ENCODE data around the gene RASAL3. TPM values are rescaled to one million over a fixed set of nuclear protein-coding genes. Genes with fewer than 3 reads are reported as not detected.

RASAL3 gene
- total RNA-seq, 1 experiment from 2014 or later, result 0.10 TPM

GRCh38 chr19:15455996-15456395, 8.3 kb downstream of the RASAL3 start:
- Histone ChIP-seq H3K4me1 (ENCODE audit: control insufficient read depth, insufficient read depth, low read length) (no peaks in the 10 kb centered on the region), H3K4me3 (ENCODE audit: low read depth in 2 of 2, low read length in 2 of 2) (no peak overlapping the region), H3K27ac (ENCODE audit: low read length) (no peak overlapping the region), H3K9me3 (ENCODE audit: control insufficient read depth, insufficient read depth, low read depth, low read length) (no peaks in the 10 kb centered on the region), H3K27me3 (ENCODE audit: control insufficient read depth, insufficient read depth, low read length) (no peaks in the 10 kb centered on the region), H3K36me3 (ENCODE audit: control insufficient read depth, insufficient read depth, low read length) (no peaks in the 10 kb centered on the region)
- intact Hi-C loops (cut with micrococcal nuclease; ENCODE audit: unreplicated experiment), result no loop called here
- ATAC-seq (no peak), DNase-seq (ENCODE audit: low read depth, low spot score) (no peak)
- ChIA-PET POLR2A (no interaction called here), CTCF (no interaction called here)
- TF ChIP-seq, protein P1, sequence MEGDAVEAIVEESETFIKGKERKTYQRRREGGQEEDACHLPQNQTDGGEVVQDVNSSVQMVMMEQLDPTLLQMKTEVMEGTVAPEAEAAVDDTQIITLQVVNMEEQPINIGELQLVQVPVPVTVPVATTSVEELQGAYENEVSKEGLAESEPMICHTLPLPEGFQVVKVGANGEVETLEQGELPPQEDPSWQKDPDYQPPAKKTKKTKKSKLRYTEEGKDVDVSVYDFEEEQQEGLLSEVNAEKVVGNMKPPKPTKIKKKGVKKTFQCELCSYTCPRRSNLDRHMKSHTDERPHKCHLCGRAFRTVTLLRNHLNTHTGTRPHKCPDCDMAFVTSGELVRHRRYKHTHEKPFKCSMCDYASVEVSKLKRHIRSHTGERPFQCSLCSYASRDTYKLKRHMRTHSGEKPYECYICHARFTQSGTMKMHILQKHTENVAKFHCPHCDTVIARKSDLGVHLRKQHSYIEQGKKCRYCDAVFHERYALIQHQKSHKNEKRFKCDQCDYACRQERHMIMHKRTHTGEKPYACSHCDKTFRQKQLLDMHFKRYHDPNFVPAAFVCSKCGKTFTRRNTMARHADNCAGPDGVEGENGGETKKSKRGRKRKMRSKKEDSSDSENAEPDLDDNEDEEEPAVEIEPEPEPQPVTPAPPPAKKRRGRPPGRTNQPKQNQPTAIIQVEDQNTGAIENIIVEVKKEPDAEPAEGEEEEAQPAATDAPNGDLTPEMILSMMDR (IDR thresholded peaks at IDR 0.05), result no peak
- TF ChIP-seq TCF7L2 (IDR thresholded peaks at IDR 0.05; ENCODE audit: low read depth, low read length), result no peak
- no peak for TF ChIP-seq SIN3A (IDR thresholded peaks at IDR 0.05; ENCODE audit: borderline replicate concordance, insufficient read depth, low read depth, low read length)
- TF ChIP-seq REST (IDR thresholded peaks at IDR 0.05; ENCODE audit: insufficient read depth in 1 of 2, low read depth in 2 of 2, low read length in 1 of 2), result no peak
- no peak for TF ChIP-seq POLR2AphosphoS5 (IDR thresholded peaks at IDR 0.05; ENCODE audit: low read depth, low read length)
- no TSS peak for BruUV-seq (replicated peaks)
- in situ Hi-C loops (cut with HindIII; ENCODE audit: low pct_unique_long_range_greater_than_20kb, low sequenced_read_pairs), result no loop called here

DNA sequence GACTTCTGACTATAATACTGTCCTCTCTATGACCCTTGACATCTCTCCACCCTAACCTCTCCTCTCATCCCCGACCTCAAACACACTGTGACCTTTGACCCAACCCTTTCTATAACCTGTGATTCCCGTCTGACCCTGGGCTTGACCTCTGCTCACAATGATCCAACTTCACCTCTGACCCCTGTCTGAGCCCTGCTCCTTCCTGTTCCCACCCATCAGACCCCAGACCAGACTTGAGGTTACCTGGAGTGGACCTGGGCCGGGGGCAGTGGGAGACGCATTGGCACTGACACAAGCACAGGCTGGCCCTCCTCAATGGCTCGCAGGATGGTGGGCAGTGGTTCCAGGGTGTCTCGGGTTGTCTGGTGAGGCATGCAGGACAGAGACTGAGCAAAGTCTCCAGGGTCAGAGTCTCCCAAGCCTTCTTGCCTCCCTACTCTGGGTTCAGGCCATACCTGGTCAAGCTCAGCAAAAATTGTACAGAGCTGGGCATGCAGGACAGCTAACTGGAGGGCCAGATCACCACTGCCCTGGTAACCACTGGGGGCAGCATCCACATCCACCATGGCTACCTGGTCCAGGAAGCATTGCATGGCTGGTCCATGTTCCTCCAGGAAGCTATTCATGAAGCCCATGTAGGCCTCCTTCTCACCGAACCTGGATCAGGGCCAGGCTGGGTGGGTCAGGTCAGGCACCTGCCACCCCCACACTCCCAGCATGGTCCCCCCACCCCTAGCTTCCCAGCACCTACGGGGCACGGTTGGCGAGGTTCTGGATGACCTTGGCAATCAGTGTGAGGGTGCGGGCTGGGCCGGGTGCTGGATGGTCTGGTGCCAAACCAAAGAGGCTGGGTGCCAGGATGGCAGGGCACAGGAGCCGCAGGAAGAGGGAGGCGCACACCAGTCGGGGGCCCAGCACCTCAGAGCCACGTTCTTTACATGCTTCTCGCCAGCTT, 10.2 kb downstream of the RASAL3 start:
- H3K4me3 ChIP-seq (ENCODE audit: low read depth in 2 of 2, low read length in 2 of 2), result no peak overlapping the region
- no peaks in the 10 kb centered on the region for H3K9me3 ChIP-seq (ENCODE audit: control insufficient read depth, insufficient read depth, low read depth, low read length)
- H3K36me3 ChIP-seq (ENCODE audit: control insufficient read depth, insufficient read depth, low read length), result no peaks in the 10 kb centered on the region
- POLR2A ChIA-PET, result interaction anchor here (0.6 kb wide), 2 partner anchors 16 to 328 kb away, joined by 3 read pairs; no protein-coding TSS in a partner anchor
- H3K27me3 ChIP-seq (ENCODE audit: control insufficient read depth, insufficient read depth, low read length), result no peaks in the 10 kb centered on the region
- no peak for DNase-seq (ENCODE audit: low read depth, low spot score)
- H3K4me1 ChIP-seq (ENCODE audit: control insufficient read depth, insufficient read depth, low read length), result no peaks in the 10 kb centered on the region
- CTCF ChIA-PET, result interaction anchor here (0.5 to 0.7 kb wide), 3 partner anchors 9 to 292 kb away, joined by 4 read pairs; no protein-coding TSS in a partner anchor
- no peak for ATAC-seq
- TF ChIP-seq REST (IDR thresholded peaks at IDR 0.05; ENCODE audit: insufficient read depth in 1 of 2, low read depth in 2 of 2, low read length in 1 of 2) (no peak), TCF7L2 (IDR thresholded peaks at IDR 0.05; ENCODE audit: low read depth, low read length) (no peak), SIN3A (IDR thresholded peaks at IDR 0.05; ENCODE audit: borderline replicate concordance, insufficient read depth, low read depth, low read length) (no peak), POLR2AphosphoS5 (IDR thresholded peaks at IDR 0.05; ENCODE audit: low read depth, low read length) (no peak)
- TF ChIP-seq, protein P1 (IDR thresholded peaks at IDR 0.05), result no peak; the same call in 1 of the 2 replicates
- H3K27ac ChIP-seq (ENCODE audit: low read length), result no peak overlapping the region
- in situ Hi-C loops (cut with HindIII; ENCODE audit: low pct_unique_long_range_greater_than_20kb, low sequenced_read_pairs) (no loop called here), intact Hi-C loops (cut with micrococcal nuclease; ENCODE audit: unreplicated experiment) (no loop called here)
- no TSS peak for BruUV-seq (replicated peaks)

All from Panc1 (cell line).